ACC112 (cell line): ENCODE results near the gene DNAH7.

Source experiments
- H2AFZ ChIP-seq: fragments of 200-600 bp; sonication (generic); one replicate; pipeline ENCODE4 v1.6.0; 2017; ENCODE audit warnings: antibody characterized with exemption, low read length; ENCODE audit not compliant: unreplicated experiment
- H3K27ac ChIP-seq: fragments of 200-600 bp; sonication (generic); 2 replicates; pipeline ENCODE4 v1.5.1; 2014; ENCODE audit warnings: low read depth, mild to moderate bottlenecking, antibody characterized with exemption, low read length, moderate library complexity
- H3K27me3 ChIP-seq: fragments of 200-600 bp; sonication (generic); 2 replicates; pipeline ENCODE4 v1.6.1; 2014; ENCODE audit warnings: mild to moderate bottlenecking, antibody characterized with exemption, low read length, moderate library complexity, mixed read lengths; ENCODE audit not compliant: insufficient read depth
- H3K36me3 ChIP-seq: fragments of 200-600 bp; sonication (generic); 2 replicates; pipeline ENCODE4 v1.6.1; 2016; ENCODE audit warnings: mild to moderate bottlenecking, antibody characterized with exemption, low read length, moderate library complexity, mixed read lengths; ENCODE audit not compliant: insufficient read depth
- H3K4me1 ChIP-seq: fragments of 200-600 bp; sonication (generic); one replicate; pipeline ENCODE4 v1.6.1; 2016; ENCODE audit warnings: low read length, mixed read lengths; ENCODE audit not compliant: insufficient read depth, unreplicated experiment, control insufficient read depth
- H3K4me3 ChIP-seq: fragments of 200-600 bp; sonication (generic); 2 replicates; pipeline ENCODE4 v1.5.1; 2014; ENCODE audit warnings: mild to moderate bottlenecking, low read depth, low read length
- H3K79me2 ChIP-seq: fragments of 200-600 bp; sonication (generic); one replicate; pipeline ENCODE4 v1.6.0; 2016; ENCODE audit warnings: low read length; ENCODE audit not compliant: control insufficient read depth, unreplicated experiment, insufficient read depth

DNAH7 gene

GRCh38 chr2:196068271-196069209, at the start of gene DNAH7:
TSS of gene DNAH7 (minus strand) at chr2:196068837. CDS start at chr2:196068711, 126 bp downstream.
- Histone ChIP-seq H3K27ac (peak within 1 kb of the TSS; percentile 53; the same call in 1 of the 2 replicates), H3K4me3 (peak within 1 kb of the TSS; percentile 85), H3K4me1 (no peaks in the 10 kb centered on the region)

GRCh38 chr2:196117214-196117705, 48.6 kb upstream of the DNAH7 start:
- H3K27ac ChIP-seq: no peak overlapping the region
- no peaks in the 10 kb centered on the region for H3K27me3 ChIP-seq
- peaks cover 13% of the 10 kb centered on the region for H3K4me1 ChIP-seq
- H3K79me2 ChIP-seq: no peaks in the 10 kb centered on the region
- H3K36me3 ChIP-seq: no peaks in the 10 kb centered on the region
- no peak overlapping the region for H2AFZ ChIP-seq
- no peak overlapping the region for H3K4me3 ChIP-seq

More at GRCh38 chr2:196068271-196069209, at the start of gene DNAH7:
- Histone ChIP-seq H2AFZ (peak within 1 kb of the TSS; percentile 85), H3K79me2 (no peaks in the 10 kb centered on the region), H3K36me3 (no peaks in the 10 kb centered on the region), H3K27me3 (no peaks in the 10 kb centered on the region)

- no peaks in the 10 kb centered on the region for H3K79me2 ChIP-seq
- no peaks in the 10 kb centered on the region for H3K36me3 ChIP-seq
- H2AFZ ChIP-seq: peak overlapping the region; percentile 70
- peaks cover 19% of the 10 kb centered on the region for H3K4me1 ChIP-seq
- peak overlapping the region; percentile 74 for H3K27ac ChIP-seq
- H3K27me3 ChIP-seq: no peaks in the 10 kb centered on the region
- H3K4me3 ChIP-seq: peak overlapping the region; percentile 46
Observed at GRCh38 chr2:196113061-196113974, 44.7 kb upstream of the DNAH7 start.

GRCh38 chr2:196112418-196113034, 43.9 kb upstream of the DNAH7 start:
- Histone ChIP-seq H2AFZ (peak overlapping the region; percentile 70), H3K36me3 (no peaks in the 10 kb centered on the region), H3K4me3 (peak overlapping the region; percentile 46; the same call in 1 of the 2 replicates), H3K27me3 (no peaks in the 10 kb centered on the region), H3K4me1 (peaks cover 19% of the 10 kb centered on the region), H3K79me2 (no peaks in the 10 kb centered on the region), H3K27ac (peak overlapping the region; percentile 74)

- peaks cover 15% of the 10 kb centered on the region for H3K4me1 ChIP-seq
- H2AFZ ChIP-seq: no peak overlapping the region
- H3K79me2 ChIP-seq: no peaks in the 10 kb centered on the region
- H3K36me3 ChIP-seq: no peaks in the 10 kb centered on the region
- H3K4me3 ChIP-seq: no peak overlapping the region
- H3K27ac ChIP-seq: no peak overlapping the region
- no peaks in the 10 kb centered on the region for H3K27me3 ChIP-seq
Observed at GRCh38 chr2:196108604-196109003, 40.0 kb upstream of the DNAH7 start.

- H2AFZ ChIP-seq: peak overlapping the region; percentile 50
Observed at GRCh38 chr2:196105951-196106350, 37.3 kb upstream of the DNAH7 start.

GRCh38 chr2:196104066-196104465, 35.4 kb upstream of the DNAH7 start:
- Histone ChIP-seq H3K79me2 (no peaks in the 10 kb centered on the region), H3K4me3 (no peak overlapping the region), H3K27me3 (no peaks in the 10 kb centered on the region), H3K36me3 (no peaks in the 10 kb centered on the region), H2AFZ (no peak overlapping the region), H3K4me1 (peaks cover 19% of the 10 kb centered on the region), H3K27ac (no peak overlapping the region)

More at GRCh38 chr2:196105951-196106350, 37.3 kb upstream of the DNAH7 start:
- Histone ChIP-seq H3K36me3 (no peaks in the 10 kb centered on the region), H3K27ac (no peak overlapping the region), H3K27me3 (no peaks in the 10 kb centered on the region), H3K4me1 (peaks cover 10% of the 10 kb centered on the region), H3K4me3 (no peak overlapping the region), H3K79me2 (no peaks in the 10 kb centered on the region)

- Histone ChIP-seq H3K27ac (no peak overlapping the region), H2AFZ (no peak overlapping the region), H3K27me3 (no peaks in the 10 kb centered on the region), H3K4me1 (peaks cover 19% of the 10 kb centered on the region), H3K79me2 (no peaks in the 10 kb centered on the region), H3K36me3 (no peaks in the 10 kb centered on the region), H3K4me3 (no peak overlapping the region)
Observed at GRCh38 chr2:196103626-196104025, 35.0 kb upstream of the DNAH7 start.

GRCh38 chr2:196101325-196101991, 32.8 kb upstream of the DNAH7 start:
- Histone ChIP-seq H3K79me2 (no peaks in the 10 kb centered on the region), H3K4me1 (peaks cover 19% of the 10 kb centered on the region), H3K4me3 (0 out of 2 replicates have a peak overlapping the region, but pooled peaks have one; percentile 3), H3K27me3 (no peaks in the 10 kb centered on the region), H3K36me3 (no peaks in the 10 kb centered on the region), H3K27ac (peak overlapping the region; percentile 45), H2AFZ (peak overlapping the region; percentile 7)
